A673 (cell line): ENCODE measurements around the gene PDE8A. TPM values are rescaled to one million over a fixed set of nuclear protein-coding genes. Genes with fewer than 3 reads are reported as not detected.

Experiments used
- BruUV-seq: library from RNA; stranded (reverse); fragments of 400-500 nt; replicated peaks from 2 replicates; lab custom pipeline; 2021; lab: Mats Ljungman, UMichigan
- CTCF ChIA-PET: fragments of 300-600 bp; sonication (Branson Sonifier 250); formaldehyde crosslinking; loops from one replicate; lab custom pipeline; 2022; ENCODE audit warnings: antibody characterized with exemption; lab: Charles Lee
- POLR2A ChIA-PET: fragments of 300-600 bp; sonication (Branson Sonifier 250); formaldehyde crosslinking; loops from one replicate; lab custom pipeline; 2022; ENCODE audit warnings: antibody characterized with exemption; ENCODE audit not compliant: low non-redundant PET; lab: Charles Lee
- DNase-seq: peaks from one replicate; pipeline ENCODE4 v3.0.0-alpha.2; 2015; ENCODE audit warnings: low spot score
- H3K27ac ChIP-seq: fragments of 200-600 bp; sonication (generic); 2 replicates; pipeline ENCODE4 v1.5.1; 2016; ENCODE audit warnings: mixed run types, low read depth, mild to moderate bottlenecking, mixed read lengths, antibody characterized with exemption, low read length; ENCODE audit not compliant: poor library complexity, severe bottlenecking
- H3K27me3 ChIP-seq: fragments of 200-600 bp; sonication (generic); replicated peaks from 2 replicates; pipeline ENCODE4 v1.6.1; 2017; ENCODE audit warnings: mixed run types, low read depth, mild to moderate bottlenecking, mixed read lengths, antibody characterized with exemption, low read length; ENCODE audit not compliant: insufficient read depth, poor library complexity
- H3K36me3 ChIP-seq: fragments of 200-600 bp; sonication (generic); 2 replicates; pipeline ENCODE4 v1.6.1; 2016; ENCODE audit warnings: mixed run types, mild to moderate bottlenecking, mixed read lengths, antibody characterized with exemption, low read length; ENCODE audit not compliant: insufficient read depth, poor library complexity, severe bottlenecking
- H3K4me1 ChIP-seq: fragments of 200-600 bp; sonication (generic); 2 replicates; pipeline ENCODE4 v1.6.1; 2017; ENCODE audit warnings: mixed run types, mild to moderate bottlenecking, mixed read lengths, antibody characterized with exemption, low read length; ENCODE audit not compliant: insufficient read depth, poor library complexity, severe bottlenecking
- H3K4me3 ChIP-seq: fragments of 200-600 bp; sonication (generic); 2 replicates; pipeline ENCODE4 v1.5.1; 2016; ENCODE audit warnings: low read depth, mixed run types, mild to moderate bottlenecking, mixed read lengths, low read length; ENCODE audit not compliant: poor library complexity, severe bottlenecking
- H3K9me3 ChIP-seq: fragments of 200-600 bp; sonication (generic); 2 replicates; pipeline ENCODE4 v1.6.1; 2016; ENCODE audit warnings: mixed run types, low read depth, mild to moderate bottlenecking, mixed read lengths, antibody characterized with exemption, low read length; ENCODE audit not compliant: poor library complexity, severe bottlenecking
- EZH2 ChIP-seq: fragments of 200-600 bp; sonication (generic); IDR thresholded peaks from 2 replicates; pipeline ENCODE4 v1.6.1; 2017; ENCODE audit warnings: borderline replicate concordance, low read depth, mild to moderate bottlenecking, mixed read lengths, antibody characterized with exemption, low read length; ENCODE audit not compliant: poor library complexity, severe bottlenecking
- intact Hi-C: fragments of 100-400 bp; cut with micrococcal nuclease; formaldehyde crosslinking; loops from one replicate; pipeline ENCODE4 v1.10.0; 2022; ENCODE audit not compliant: unreplicated experiment
- total RNA-seq: library from RNA; stranded (reverse); gene quantifications from 2 replicates; pipeline ENCODE4 v1.2.3, GENCODE V29; 2021
- TF ChIP-seq, protein P1 (sequence below): fragments of 300-800, 200-600 bp; sonication (generic); conservative IDR thresholded peaks from 2 replicates; pipeline ENCODE4 v1.5.1; 2017; ENCODE audit warnings: low read depth, mild to moderate bottlenecking, antibody characterized with exemption, low read length, moderate library complexity, mixed read lengths

Gene PDE8A
- total RNA-seq, 1 experiment from 2014 or later, result 80.7 TPM

DNA sequence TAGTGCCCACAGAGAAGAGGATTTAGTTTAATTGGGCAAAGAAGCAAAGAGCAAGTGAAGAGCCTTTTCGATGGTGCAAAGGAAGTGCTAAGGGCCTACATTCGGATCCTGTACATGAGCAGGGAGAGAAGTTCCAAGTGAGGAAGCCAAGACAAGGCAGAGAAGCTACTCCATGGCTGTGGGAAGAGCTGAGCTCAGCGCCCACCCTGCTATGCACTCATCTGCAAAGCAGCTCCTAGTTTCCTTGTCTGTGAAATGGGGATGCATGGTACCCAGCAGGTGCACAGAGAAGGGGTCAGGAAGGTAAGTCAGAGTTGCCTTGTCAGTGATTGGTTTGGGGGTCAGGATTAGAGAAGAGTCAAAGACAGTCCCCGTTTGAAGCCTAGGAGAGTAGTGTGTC, 126.5 kb downstream of the PDE8A start:
- H3K36me3 ChIP-seq, result peaks cover 13% of the 10 kb centered on the region
- intact Hi-C loops, result no loop called here
- no peak overlapping the region for H3K4me3 ChIP-seq
- DNase-seq, result no peak
- H3K27me3 ChIP-seq, result no peaks in the 10 kb centered on the region
- H3K27ac ChIP-seq, result no peak overlapping the region
- no peak for TF ChIP-seq EZH2
- TF ChIP-seq, protein P1, sequence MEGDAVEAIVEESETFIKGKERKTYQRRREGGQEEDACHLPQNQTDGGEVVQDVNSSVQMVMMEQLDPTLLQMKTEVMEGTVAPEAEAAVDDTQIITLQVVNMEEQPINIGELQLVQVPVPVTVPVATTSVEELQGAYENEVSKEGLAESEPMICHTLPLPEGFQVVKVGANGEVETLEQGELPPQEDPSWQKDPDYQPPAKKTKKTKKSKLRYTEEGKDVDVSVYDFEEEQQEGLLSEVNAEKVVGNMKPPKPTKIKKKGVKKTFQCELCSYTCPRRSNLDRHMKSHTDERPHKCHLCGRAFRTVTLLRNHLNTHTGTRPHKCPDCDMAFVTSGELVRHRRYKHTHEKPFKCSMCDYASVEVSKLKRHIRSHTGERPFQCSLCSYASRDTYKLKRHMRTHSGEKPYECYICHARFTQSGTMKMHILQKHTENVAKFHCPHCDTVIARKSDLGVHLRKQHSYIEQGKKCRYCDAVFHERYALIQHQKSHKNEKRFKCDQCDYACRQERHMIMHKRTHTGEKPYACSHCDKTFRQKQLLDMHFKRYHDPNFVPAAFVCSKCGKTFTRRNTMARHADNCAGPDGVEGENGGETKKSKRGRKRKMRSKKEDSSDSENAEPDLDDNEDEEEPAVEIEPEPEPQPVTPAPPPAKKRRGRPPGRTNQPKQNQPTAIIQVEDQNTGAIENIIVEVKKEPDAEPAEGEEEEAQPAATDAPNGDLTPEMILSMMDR, result no peak
- ChIA-PET CTCF (no interaction called here), POLR2A (no interaction called here)
- H3K9me3 ChIP-seq, result no peaks in the 10 kb centered on the region
- H3K4me1 ChIP-seq, result no peaks in the 10 kb centered on the region
- BruUV-seq, result no TSS peak

- Histone ChIP-seq H3K36me3 (peaks cover 16% of the 10 kb centered on the region), H3K27me3 (no peaks in the 10 kb centered on the region), H3K27ac (no peak overlapping the region), H3K4me1 (no peaks in the 10 kb centered on the region), H3K9me3 (no peaks in the 10 kb centered on the region), H3K4me3 (no peak overlapping the region)
- intact Hi-C loops, result no loop called here
- BruUV-seq, result no TSS peak
- DNase-seq, result no peak
- no peak for TF ChIP-seq EZH2
- TF ChIP-seq, protein P1, result no peak
- ChIA-PET CTCF (no interaction called here), POLR2A (no interaction called here)
These were observed 127.7 kb downstream of the PDE8A start for GRCh38 chr15:85109333-85109732.

DNA sequence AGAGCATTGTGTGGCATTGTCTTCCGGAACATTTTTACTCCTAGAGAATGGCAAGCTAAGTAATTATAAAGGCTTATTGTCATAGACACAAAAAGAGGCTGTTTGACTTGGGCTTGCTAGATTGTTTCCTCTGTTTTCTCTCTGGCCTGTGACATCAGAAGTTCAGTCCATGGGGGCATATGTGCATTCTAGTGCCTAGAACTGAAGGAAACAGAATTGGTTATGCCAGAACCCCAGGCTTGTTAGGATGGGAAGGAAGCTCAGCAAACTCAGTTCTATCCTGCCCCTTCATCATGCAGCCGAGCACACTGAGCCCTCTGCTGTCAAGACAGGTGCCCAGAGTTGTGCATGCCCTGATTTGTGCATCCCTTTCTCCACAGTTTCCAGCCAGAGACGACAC, 131.3 kb downstream of the PDE8A start:
- ChIA-PET CTCF (no interaction called here), POLR2A (no interaction called here)
- Histone ChIP-seq H3K4me1 (no peaks in the 10 kb centered on the region), H3K36me3 (peaks cover 31% of the 10 kb centered on the region), H3K9me3 (no peaks in the 10 kb centered on the region), H3K27me3 (no peaks in the 10 kb centered on the region), H3K4me3 (no peak overlapping the region), H3K27ac (no peak overlapping the region)
- TF ChIP-seq, protein P1, result no peak
- TF ChIP-seq EZH2, result no peak
- intact Hi-C loops, result no loop called here
- no peak for DNase-seq
- BruUV-seq, result no TSS peak
